Uterus (tissue), 2 donors: Measurements from ENCODE around the gene RPL10.

Experiments used
- CTCF ChIP-seq, 4 experiments: fragments of 200-600 bp in 2 of 4; fragments of 450-650 bp in 2 of 4; sonication (generic) in 2 of 4; IDR thresholded peaks; one replicate each; pipeline ENCODE4 v1.5.1; 2016 to 2019; ENCODE audit warnings: antibody characterized with exemption in 4 of 4, mild to moderate bottlenecking in 2 of 4, moderate library complexity in 1 of 4
- POLR2A ChIP-seq, 2 donors: fragments of 450-650 bp; IDR thresholded peaks; one replicate each; pipeline ENCODE4 v1.6.1; 2016; ENCODE audit warnings: antibody characterized with exemption in 2 of 2, mild to moderate bottlenecking in 1 of 2, moderate library complexity in 1 of 2

DNA sequence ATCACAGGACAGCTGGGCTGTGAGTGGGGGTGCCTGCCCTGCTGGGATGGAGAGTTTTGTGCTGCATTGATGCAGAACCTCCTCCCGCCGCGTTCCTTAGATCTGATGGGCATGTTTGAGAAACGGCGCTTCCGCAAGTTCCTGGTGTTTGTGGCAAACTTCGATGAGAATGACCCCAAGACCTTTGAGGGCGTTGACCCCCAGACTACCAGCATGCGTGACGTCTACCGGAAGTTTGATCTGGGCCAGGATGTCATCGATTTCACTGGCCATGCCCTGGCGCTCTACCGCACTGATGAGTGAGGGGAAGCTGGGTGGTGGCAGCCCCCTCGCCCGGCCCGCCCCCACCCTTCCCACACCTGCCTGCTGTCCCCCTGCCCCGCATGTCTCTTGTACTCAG lies 41.7 kb downstream of the RPL10 start:
- TF ChIP-seq CTCF (IDR thresholded peaks at IDR 0.05), result no peak
- TF ChIP-seq POLR2A (IDR thresholded peaks at IDR 0.05), result no peak
